Measurements from ENCODE around the gene RNF187.

DNA sequence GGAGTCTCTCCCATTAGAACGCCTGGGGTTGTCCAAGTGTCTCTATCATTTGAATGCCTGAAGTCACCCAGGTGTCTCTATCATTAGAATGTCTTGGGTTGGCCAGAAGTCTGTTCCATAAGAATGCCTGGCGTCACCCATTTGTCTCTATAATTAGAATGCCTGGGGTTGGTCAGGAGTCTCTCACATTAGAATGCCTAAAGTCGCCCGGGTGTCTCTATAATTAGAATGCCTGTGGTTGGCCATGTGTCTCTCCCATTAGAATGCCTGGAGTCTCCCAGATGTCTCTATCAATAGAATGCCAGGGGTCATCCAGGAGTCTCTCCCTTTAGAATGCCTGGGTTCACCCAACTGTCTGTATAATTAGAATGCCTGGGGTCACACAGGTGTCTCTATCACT is 54.5 kb downstream of the RNF187 start:
- TF ChIP-seq, protein P1, sequence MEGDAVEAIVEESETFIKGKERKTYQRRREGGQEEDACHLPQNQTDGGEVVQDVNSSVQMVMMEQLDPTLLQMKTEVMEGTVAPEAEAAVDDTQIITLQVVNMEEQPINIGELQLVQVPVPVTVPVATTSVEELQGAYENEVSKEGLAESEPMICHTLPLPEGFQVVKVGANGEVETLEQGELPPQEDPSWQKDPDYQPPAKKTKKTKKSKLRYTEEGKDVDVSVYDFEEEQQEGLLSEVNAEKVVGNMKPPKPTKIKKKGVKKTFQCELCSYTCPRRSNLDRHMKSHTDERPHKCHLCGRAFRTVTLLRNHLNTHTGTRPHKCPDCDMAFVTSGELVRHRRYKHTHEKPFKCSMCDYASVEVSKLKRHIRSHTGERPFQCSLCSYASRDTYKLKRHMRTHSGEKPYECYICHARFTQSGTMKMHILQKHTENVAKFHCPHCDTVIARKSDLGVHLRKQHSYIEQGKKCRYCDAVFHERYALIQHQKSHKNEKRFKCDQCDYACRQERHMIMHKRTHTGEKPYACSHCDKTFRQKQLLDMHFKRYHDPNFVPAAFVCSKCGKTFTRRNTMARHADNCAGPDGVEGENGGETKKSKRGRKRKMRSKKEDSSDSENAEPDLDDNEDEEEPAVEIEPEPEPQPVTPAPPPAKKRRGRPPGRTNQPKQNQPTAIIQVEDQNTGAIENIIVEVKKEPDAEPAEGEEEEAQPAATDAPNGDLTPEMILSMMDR (IDR thresholded peaks at IDR 0.05) = no peak
- TF ChIP-seq POLR2A (IDR thresholded peaks at IDR 0.05) = no peak

All from lower leg skin (tissue), 3 donors.